IPS-NIHi7 (cell line): Measurements from ENCODE around the gene ZNF165.
"Not testable (repeated sequence)": the region's sequence is repeated elsewhere in the genome, so short reads cannot be mapped to it uniquely, and the experiment has no call there.

Source experiments
- DNase-seq: peaks from one replicate; pipeline ENCODE4 v3.0.0; 2012; ENCODE audit warnings: mixed read lengths; ENCODE audit errors: extremely low spot score

Gene ZNF165

DNA sequence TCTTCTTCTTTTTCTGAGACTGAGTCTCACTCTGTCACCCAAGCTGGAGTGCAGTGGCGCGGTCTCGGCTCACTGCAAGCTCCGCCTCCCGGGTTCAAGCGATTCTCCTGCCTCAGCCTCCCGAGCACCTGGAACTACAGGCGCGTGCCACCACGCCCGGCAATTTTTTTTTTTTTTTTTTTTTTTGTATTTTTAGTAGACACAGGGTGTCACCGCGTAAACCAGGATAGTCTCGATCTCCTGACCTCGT is at the start of gene ZNF165:
Gene ZNF165 (plus strand): TSS at position 188 of the 250 bp plus-strand sequence. CDS start 4,913 bp downstream, outside the sequence.
- DNase-seq, result not testable (repeated sequence)

GRCh38 chr6:28053584-28053983 is 26.8 kb upstream of the ZNF165 start:
- no peak for DNase-seq

DNA sequence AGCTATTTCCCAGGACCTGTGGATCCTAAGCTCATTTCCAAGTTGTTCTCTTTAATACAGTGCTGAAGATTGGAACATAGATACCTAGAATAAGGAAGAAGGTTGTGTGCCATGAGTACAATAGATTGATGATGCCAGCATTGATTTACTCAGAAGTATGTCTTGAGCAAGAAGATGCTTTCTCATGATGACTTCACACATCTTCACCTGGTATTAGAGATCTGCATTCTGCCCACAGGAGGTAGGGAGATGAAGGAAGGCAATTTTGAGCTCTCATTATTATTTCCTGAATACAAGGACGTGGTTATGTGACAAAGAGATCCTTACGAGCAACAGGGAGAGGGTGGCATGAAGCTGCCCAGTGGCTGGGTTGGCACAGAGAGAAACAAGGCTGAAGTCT is 20.0 kb upstream of the ZNF165 start:
- no peak for DNase-seq

GRCh38 chr6:28064272-28064671 is 16.1 kb upstream of the ZNF165 start:
- no peak for DNase-seq

- no peak for DNase-seq
These were observed 12.3 kb upstream of the ZNF165 start for GRCh38 chr6:28068067-28068466.

GRCh38 chr6:28070968-28071367 is 9.4 kb upstream of the ZNF165 start:
- not testable (repeated sequence) for DNase-seq

- no peak for DNase-seq
These were observed 2.3 kb upstream of the ZNF165 start for GRCh38 chr6:28078050-28078449.

DNA sequence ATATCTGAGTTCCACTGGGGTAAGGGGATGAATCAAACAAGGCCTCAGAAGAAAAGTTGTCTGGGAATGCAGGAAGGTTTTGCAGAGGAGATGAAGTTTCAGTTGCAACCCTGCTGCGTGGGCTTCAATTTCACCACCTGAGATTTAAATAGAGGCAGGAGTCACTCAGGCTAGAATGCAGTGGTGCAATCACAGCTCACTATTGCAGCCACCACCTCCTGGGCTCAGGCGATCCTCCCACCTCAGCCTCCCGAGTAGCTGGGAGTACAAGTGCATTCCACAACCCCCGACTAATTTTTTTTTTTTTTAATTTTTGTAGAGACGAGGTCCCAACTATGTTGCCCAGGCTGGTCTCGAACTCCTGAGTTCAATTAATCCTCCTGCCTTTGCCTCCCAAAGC is 1.5 kb upstream of the ZNF165 start:
- DNase-seq, result no peak

GRCh38 chr6:28080631-28081485 is 490 bp downstream of the ZNF165 start:
- peak; percentile 94 for DNase-seq

DNA sequence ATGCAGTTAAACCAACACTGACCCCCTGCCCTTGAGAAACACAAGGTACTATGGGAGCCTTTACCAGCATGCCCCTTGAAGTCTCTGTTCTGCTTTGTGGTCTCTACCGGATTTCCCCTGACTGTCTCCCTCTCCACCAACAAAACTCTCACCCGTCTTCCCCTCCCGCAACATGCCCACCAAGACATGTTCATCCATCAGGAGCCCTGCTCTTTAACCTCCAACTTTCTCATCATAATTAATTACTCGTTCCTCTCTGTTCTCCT is 1.1 kb downstream of the ZNF165 start:
- DNase-seq, result peak; percentile 20

DNA sequence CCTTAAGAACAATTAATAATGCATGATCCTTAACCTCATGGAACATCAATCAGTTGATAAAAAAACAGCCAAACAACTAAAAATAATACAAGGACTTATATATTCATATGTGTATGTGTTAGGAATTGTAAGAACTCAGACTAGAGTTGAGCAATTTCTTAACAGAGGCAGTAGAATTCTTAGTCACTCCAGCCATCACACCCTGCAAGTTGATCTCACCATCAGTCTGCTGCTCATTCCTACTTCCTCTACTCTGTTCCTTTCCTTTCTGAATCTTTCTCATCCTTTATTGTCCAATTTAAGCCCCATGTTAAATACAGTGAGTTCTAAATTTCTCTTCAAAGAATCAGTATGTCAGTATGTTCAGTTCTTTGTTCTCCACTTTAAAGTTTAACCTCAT is 2.6 kb downstream of the ZNF165 start:
- no peak for DNase-seq

DNA sequence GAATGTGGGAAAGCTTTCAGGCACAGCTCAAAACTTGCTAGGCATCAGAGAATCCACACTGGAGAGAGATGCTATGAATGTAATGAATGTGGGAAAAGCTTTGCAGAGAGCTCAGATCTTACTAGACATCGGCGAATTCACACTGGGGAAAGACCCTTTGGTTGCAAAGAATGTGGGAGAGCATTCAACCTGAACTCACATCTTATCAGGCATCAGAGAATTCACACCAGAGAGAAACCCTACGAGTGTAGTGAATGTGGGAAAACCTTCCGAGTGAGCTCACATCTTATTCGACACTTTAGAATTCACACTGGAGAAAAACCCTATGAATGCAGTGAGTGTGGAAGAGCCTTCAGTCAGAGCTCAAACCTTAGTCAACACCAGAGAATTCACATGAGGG is 8.7 kb downstream of the ZNF165 start:
- no peak for DNase-seq

DNA sequence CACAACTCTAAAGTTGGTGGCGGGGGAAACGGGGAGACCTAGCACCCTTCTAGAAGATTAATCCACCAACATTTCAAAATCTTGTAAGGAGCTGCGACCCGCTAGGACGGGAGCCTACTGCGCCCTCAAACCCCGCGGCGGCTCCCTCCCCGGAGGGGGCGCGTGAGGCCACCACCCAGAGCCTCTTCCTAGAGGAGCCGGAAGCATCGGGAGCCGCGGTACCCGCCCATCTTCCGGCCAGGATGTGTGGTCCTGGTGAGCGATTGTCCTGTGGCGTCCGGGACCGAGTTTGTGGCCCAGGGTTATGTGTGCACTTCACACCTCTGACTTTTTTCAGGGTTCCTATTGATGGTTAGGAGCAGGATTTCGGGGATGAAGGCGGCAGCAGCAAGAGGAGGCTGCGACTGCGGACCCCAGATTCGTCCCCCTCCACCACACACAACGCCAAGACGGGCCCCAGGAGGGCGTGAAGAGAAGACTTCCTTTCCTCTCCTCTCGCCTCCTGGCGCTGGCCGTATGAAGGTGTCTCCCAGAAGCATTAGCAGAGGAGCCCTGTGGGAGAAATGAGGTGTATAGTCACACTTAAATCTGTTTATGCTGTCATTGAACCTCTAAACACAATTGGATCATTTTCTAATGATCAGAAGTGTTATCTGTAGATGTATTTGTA is 10.7 kb downstream of the ZNF165 start:
- no peak for DNase-seq

DNA sequence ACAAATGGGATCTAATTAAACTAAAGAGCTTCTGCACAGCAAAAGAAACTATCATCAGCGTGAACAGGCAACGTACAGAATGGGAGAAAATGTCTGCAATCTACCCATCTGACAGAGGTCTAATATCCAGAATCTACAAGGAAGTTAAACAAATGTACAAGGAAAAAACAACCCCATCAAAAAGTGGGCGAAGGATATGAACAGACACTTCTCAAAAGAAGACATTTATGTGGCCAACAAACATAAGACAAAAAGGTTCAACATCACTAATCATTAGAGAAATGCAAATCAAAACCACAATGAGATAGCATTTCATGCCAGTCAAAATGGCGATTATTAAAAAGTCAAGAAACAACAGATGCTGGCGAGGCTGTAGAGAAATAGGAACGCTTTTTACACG is 21.9 kb downstream of the ZNF165 start:
- DNase-seq, result not testable (repeated sequence)

GRCh38 chr6:28102699-28103098 is 22.3 kb downstream of the ZNF165 start:
- not testable (repeated sequence) for DNase-seq

DNA sequence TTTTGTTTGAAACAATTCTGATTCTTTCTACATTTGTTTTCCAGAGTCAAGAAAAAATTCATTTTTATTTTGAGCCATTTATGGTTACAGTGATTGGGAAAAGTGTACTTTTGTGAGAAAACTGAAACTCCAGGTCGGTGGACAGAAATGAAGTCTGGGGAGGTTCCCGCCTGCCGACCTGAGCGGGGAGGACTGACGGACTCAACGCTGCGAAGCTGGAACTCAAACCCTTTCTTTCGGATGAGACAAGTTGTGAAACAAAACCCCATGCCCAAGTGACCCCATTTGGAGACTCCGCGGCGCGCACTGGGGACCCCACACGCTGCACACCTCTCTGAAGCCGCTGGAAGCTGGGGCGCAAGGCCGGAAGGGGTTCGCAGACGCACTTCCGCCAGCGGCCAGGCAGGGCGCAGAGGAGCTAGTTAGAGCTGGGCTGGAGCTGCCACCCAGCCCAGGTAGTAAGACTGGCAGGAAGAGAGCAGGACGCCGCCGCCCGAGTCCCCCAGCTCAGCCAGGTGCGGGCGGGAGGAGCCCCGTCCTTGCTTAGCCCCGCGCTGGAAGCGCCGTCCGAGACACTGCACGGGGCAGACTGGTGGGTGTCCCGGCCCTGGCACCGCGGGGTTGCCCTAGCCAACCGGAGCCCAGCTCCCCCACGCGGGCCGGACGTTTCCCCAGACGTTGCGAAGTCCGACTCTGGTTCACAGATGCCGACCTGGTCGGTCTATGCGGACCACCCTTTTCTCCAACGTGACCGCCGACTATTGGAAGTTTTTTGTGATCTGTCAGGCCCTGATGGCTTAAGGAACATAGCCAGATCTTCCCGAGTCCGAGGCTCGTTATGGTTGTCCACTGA is 24.2 kb downstream of the ZNF165 start:
- DNase-seq, result peak; percentile 94

DNA sequence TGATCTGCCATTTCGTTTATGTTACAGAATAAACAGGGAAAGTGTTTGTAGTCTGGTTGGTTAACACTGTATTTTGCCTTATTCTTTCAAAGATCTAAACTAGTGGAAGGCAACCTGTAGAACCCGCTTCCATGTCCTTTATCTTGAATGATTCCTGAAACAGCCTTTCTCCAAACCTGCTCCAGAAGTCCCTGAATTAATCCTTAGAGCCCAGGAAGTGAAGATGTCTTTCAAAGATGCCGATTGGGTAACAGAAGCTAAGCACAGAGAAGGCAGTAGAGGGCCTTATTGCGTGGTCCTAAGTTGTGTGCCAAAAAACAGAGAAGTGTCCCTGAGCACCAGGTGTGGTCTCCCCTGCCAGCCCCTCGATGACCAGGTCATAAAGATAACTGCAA is 24.9 kb downstream of the ZNF165 start:
- peak; percentile 45 for DNase-seq

GRCh38 chr6:28107506-28107905 is 27.1 kb downstream of the ZNF165 start:
- no peak for DNase-seq

DNA sequence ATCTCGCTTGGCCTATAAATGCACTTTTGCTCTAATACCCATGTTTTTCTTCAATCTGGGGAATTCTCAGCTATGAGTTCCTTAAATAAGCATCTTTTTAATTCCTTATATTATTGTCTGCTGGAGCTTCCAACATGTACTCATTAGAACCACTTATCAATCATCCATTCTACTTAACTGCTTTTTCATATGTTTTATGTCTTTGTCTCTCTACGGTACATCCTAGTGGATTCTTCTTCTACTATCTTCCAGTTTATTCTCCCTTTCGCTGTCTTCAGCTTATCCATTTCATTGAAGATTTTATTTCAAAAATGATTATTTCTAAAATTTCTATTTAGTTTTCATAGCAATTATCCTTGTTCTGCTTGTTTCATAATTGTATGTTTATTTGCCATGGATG is 31.6 kb downstream of the ZNF165 start:
- DNase-seq, result no peak

GRCh38 chr6:28115799-28116198 is 35.4 kb downstream of the ZNF165 start:
- DNase-seq, result no peak

- DNase-seq, result no peak
These were observed 37.1 kb downstream of the ZNF165 start for GRCh38 chr6:28117386-28118050.

DNA sequence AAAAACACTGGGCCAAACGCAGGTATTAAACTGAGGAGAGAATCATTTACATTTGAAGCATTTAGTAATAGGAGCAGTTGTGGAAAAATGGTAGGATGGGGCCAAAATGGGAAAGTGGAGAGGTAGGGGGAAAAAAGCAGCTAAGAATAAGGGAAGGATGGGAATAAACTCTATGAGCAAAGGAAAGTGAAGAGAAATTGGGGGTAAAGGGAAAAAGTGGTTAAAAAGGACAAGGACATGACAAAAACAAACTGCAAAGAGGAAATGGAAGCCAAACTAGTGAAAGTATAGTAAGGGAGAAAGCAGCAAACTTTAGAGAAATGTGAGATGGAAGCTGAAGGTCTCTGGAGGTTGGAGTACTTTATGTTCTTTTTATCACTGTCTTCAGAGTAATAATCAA is 37.8 kb downstream of the ZNF165 start:
- DNase-seq, result no peak
